ENCODE measurements around the gene HSPA6. TPM values are rescaled to one million over a fixed set of nuclear protein-coding genes. Genes with fewer than 3 reads are reported as not detected.

The HSPA6 gene
- total and polyA plus RNA-seq, 10 of the 15 experiments (the other 5 are each of a cell fraction or from before 2014, with no cell fraction given) = 0.05 to 8.8 (median 0.66) TPM

DNA sequence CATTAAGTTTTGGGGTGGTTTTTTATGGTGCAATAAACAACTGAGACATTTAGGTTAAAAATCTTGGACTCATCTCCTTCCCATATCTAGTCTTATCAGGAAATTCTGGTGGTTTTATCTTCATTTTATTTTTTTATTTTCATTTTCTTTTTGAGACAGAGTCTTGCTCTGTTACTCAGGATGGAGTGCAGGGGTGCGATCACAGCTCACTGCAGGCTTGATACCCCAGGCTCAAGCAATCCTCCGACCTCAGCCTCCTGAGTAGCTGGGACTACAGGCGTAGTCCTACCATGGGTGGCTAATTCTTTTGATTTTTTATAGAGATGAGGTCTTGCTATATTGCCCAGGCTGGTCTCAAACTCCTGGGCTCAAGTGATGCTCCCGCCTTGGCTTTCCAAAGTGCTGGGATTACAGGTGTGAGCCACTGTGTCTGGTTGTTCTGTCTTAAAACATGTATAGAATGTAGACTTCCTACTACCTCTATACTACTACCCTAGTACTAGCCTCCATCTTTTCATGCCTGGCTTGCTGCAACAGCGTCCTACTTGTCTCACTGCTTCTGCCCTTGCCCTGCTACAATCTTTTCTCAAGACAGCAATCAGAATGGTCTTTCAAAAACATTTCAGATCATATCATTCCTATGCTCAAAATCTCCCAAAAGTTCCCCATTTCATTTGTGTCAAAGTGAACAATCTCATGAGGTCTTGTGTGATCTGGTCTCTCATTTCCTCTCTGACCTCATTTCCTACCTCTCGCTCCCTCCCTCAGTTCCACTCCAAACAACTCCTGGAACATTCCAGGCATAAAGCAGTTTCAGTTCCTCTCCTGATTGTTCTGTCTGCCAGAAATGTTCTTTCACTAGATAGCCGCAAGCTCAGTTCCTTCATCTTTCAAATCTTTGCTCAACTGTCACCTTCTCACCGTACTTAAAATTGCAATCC lies 25.0 kb upstream of the HSPA6 start (continued):
- TF ChIP-seq SMC3 (IDR thresholded peaks at IDR 0.05; ENCODE audit: borderline replicate concordance, low read length) (no peak), TCF3 (IDR thresholded peaks at IDR 0.05; ENCODE audit: borderline replicate concordance, insufficient read depth, low read depth, low read length) (no peak), YBX1 (IDR thresholded peaks at IDR 0.05) (no peak), ATF7 (IDR thresholded peaks at IDR 0.05; ENCODE audit: low read depth) (no peak), YY1 (IDR thresholded peaks at IDR 0.05; ENCODE audit: low read depth, low read length) (no peak), CHD2 (IDR thresholded peaks at IDR 0.05; ENCODE audit: borderline replicate concordance, low read depth, low read length) (no peak), TBL1XR1 (IDR thresholded peaks at IDR 0.05; ENCODE audit: low read depth, low read length) (no peak), ZZZ3 (IDR thresholded peaks at IDR 0.05; ENCODE audit: control insufficient read depth, insufficient read length, low read depth) (no peak), IKZF2 (IDR thresholded peaks at IDR 0.05) (peak; percentile 91 to 93), CEBPB (IDR thresholded peaks at IDR 0.05; ENCODE audit: borderline replicate concordance in 1 of 2, low read depth in 2 of 2, low read length in 2 of 2) (no peak), SMAD5 (IDR thresholded peaks at IDR 0.05; ENCODE audit: low read depth) (no peak), BMI1 (IDR thresholded peaks at IDR 0.05; ENCODE audit: borderline replicate concordance) (no peak), EGR1 (IDR thresholded peaks at IDR 0.05; ENCODE audit: borderline replicate concordance in 1 of 2, low read depth in 2 of 2, low read length in 2 of 2) (no peak), KLF5 (IDR thresholded peaks at IDR 0.05; ENCODE audit: partially characterized antibody) (no peak), POU2F2 (IDR thresholded peaks at IDR 0.05; ENCODE audit: borderline replicate concordance, low read depth, low read length) (no peak)
- TF ChIP-seq, protein P1, sequence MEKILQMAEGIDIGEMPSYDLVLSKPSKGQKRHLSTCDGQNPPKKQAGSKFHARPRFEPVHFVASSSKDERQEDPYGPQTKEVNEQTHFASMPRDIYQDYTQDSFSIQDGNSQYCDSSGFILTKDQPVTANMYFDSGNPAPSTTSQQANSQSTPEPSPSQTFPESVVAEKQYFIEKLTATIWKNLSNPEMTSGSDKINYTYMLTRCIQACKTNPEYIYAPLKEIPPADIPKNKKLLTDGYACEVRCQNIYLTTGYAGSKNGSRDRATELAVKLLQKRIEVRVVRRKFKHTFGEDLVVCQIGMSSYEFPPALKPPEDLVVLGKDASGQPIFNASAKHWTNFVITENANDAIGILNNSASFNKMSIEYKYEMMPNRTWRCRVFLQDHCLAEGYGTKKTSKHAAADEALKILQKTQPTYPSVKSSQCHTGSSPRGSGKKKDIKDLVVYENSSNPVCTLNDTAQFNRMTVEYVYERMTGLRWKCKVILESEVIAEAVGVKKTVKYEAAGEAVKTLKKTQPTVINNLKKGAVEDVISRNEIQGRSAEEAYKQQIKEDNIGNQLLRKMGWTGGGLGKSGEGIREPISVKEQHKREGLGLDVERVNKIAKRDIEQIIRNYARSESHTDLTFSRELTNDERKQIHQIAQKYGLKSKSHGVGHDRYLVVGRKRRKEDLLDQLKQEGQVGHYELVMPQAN (conservative IDR thresholded peaks at IDR 0.05) = no peak
- TF ChIP-seq, protein P2, sequence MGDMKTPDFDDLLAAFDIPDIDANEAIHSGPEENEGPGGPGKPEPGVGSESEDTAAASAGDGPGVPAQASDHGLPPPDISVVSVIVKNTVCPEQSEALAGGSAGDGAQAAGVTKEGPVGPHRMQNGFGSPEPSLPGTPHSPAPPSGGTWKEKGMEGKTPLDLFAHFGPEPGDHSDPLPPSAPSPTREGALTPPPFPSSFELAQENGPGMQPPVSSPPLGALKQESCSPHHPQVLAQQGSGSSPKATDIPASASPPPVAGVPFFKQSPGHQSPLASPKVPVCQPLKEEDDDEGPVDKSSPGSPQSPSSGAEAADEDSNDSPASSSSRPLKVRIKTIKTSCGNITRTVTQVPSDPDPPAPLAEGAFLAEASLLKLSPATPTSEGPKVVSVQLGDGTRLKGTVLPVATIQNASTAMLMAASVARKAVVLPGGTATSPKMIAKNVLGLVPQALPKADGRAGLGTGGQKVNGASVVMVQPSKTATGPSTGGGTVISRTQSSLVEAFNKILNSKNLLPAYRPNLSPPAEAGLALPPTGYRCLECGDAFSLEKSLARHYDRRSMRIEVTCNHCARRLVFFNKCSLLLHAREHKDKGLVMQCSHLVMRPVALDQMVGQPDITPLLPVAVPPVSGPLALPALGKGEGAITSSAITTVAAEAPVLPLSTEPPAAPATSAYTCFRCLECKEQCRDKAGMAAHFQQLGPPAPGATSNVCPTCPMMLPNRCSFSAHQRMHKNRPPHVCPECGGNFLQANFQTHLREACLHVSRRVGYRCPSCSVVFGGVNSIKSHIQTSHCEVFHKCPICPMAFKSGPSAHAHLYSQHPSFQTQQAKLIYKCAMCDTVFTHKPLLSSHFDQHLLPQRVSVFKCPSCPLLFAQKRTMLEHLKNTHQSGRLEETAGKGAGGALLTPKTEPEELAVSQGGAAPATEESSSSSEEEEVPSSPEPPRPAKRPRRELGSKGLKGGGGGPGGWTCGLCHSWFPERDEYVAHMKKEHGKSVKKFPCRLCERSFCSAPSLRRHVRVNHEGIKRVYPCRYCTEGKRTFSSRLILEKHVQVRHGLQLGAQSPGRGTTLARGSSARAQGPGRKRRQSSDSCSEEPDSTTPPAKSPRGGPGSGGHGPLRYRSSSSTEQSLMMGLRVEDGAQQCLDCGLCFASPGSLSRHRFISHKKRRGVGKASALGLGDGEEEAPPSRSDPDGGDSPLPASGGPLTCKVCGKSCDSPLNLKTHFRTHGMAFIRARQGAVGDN (IDR thresholded peaks at IDR 0.05) = no peak
- TF ChIP-seq, protein P3, sequence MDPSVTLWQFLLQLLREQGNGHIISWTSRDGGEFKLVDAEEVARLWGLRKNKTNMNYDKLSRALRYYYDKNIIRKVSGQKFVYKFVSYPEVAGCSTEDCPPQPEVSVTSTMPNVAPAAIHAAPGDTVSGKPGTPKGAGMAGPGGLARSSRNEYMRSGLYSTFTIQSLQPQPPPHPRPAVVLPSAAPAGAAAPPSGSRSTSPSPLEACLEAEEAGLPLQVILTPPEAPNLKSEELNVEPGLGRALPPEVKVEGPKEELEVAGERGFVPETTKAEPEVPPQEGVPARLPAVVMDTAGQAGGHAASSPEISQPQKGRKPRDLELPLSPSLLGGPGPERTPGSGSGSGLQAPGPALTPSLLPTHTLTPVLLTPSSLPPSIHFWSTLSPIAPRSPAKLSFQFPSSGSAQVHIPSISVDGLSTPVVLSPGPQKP (IDR thresholded peaks at IDR 0.05; ENCODE audit: low read depth, low read length) = no peak

All from GM12878 (cell line).